DMS53 treated with DMSO at 0.1 percent for 48 hours (cell line): ENCODE results near the gene KLF16.

Source experiments
- DNase-seq: peaks from one replicate; lab custom pipeline; 2025; ENCODE audit not compliant: unreplicated experiment; lab: John Stamatoyannopoulos, UW

Gene KLF16

DNA sequence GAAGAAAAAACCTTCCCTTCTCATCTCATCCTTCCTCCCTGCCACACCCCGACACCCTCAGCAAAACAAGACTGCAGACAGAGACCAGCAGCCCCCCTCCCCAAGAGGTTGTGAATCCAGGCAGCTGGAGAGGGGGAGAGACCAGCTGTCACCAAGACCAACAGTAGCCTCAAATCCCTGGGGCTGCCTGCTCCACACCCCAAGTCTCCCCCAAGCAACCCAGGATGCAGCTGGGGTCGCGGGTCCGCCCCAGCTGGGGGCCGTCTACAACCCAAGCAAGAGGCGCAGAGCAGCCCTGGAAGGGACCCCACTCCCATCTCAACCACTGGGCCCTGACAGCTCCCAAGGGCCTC lies 7.1 kb downstream of the KLF16 start:
- DNase-seq: no peak

DNA sequence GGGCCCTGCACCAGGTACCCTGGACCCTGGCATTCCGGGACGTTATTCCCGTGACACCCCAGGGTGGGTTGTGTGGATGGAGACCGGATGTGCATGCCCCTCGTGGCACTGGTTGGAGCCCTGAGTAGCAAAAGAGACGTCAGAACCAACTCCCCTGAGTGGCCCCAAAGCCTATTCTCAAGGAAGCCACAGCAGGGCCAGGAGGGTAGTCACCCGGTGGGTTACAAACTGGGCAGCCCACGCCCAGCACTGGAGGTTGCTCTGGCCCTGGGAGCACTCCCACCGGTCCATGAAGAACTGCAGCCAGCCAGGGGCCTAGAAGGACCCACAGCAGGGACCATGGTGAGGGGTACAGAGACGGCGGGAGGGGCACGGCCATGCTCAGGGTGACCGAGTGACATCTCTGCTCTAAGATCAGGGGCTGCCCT lies 7.5 kb downstream of the KLF16 start:
- no peak for DNase-seq

DNA sequence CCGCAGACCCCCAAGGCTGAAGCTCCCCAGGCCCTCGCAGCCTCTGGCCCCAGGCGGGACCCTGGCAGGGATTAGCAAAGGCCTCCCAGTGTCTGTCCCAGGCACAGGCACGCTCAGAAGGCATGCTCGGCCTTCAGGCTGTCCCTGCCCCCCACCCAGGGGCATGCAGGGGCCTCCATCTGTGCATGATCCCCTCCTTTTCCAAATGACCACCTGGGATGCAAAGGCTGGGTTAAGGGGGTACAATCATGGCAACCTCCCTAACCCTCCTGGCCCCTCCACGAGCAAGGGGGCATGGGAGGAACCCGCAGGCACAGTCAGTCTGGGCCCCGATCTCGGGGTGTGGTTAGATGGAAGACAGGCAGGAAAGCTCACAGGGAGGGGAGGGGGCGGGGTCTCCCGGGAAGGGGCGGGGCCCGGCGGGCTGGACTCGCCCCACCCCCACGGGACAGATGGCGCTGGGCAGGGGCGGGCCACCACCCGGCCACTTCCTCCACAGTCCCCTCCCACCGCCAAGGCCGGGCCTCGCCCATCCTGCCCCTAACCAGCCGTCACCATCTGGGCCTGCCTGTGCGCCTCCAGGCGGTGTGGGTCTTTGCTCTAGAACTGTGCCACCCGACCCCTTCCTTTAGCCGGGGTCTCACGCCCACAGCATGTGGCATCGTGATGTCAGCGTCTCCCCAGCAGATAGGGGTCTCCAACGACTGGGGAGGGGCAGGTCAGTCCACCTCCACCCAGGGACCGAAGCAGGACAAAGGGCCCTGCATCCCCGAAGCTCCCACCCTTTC lies 8.1 kb downstream of the KLF16 start:
- DNase-seq: no peak

DNA sequence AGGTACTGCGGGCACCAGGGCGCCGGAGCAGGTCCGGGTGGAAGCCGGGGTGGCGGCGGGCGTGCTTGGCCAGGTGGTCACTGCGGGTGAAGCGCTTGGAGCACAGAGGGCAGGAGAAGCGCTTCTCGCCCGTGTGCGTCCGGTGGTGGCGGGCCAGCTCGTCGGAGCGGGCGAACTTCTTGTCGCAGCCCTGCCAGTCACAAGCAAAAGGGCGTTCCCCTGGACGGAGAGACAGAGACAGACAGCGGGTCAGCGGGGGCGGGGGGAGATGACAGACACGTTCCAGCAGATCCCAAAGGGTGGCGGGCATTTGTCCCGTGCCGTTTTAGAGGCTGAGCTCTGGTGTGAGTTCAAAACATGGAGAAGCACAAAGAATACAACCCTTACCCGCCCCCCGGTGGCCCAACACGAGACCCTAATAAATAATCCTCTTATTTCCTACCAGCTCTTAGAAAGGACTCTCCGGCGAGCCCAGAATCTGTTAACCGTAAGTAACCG lies 8.8 kb downstream of the KLF16 start:
- DNase-seq: no peak

DNA sequence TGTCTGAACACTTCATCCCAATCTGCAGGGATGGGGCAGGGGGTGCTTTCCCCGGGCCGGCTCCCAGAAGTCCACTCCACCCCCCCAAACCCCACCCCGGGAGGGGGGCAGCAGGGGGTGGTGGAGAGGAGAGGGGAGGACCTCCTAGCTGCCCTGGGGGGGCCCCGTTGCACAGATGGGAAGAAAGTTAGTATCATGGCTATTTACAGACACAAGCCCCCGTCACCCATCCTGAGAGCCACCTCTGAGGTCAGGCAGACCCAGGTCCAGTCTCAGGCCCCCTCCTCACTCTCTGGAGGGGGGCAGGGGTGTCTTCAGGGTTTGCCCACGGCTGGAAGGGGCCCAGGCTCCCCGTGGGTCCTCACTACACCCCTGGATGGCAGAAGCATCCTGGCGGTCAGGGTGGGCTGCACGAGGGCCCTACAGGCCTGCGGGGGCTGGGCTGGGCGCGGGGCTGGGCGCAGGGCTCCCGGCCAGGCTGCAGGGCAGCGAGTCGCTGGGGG lies 9.3 kb downstream of the KLF16 start:
- DNase-seq: no peak

DNA sequence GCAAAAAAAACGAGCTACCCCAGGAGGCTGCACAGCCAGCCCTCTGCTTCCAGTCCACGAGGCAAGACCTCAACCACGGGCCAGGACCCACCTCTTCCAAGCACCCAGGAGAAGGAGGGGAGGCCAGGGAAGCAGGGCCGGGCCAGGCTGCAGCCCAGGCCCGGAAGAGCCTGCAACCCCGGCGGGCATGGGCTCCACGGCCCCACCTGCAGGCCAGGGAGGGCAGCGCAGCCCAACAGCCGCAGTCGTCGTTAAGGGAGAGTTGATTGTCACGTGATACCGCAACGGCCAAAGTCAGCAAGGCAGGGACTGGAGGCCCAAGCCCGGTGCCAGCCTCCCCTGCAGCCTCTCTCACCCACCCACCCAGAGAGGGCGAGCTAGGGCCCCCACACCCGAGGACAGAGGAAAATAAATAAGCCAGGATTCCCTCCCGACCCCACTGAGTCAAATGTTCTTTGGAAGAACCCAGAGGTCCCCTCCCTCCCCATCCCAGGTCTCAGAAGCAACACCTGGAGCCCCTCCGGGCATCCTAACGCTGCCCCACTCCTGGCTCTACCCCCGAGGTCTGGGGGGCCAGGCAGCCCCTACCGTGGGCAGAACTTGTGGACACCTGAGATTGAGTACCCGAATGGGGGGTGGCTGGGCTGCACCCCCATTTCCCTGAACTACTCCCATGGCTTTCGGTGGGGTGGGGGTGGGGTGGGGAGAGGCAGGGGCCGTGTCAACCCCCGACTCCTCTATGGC lies 9.9 kb downstream of the KLF16 start:
- peak; percentile 57 for DNase-seq

DNA sequence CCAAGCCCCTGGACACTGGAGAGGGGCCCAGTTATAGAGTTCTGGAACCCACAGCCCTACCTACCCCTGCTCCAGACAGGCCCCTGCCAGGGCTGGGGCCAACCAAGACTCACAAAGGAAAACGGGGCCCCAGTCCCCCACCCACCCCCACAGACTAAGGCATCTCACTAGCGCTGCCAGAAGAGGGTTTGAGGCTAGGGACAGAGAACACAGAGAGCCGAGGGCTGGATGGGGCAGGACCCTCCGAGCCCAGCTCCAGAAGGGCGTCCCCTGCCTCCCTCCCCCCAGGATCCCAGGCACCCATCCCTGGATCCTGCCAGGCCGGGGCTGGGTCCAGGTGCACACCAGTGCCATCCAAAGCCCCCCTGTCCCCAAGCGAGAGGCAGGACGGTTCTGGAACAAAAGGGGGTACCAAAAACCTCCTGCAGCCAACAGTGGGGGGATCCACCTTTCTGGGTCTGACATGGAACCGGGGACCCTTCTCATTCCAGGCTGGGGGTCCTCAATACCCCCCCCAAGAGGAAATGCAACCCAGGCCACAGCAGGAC lies 10.7 kb downstream of the KLF16 start:
- DNase-seq: no peak

DNA sequence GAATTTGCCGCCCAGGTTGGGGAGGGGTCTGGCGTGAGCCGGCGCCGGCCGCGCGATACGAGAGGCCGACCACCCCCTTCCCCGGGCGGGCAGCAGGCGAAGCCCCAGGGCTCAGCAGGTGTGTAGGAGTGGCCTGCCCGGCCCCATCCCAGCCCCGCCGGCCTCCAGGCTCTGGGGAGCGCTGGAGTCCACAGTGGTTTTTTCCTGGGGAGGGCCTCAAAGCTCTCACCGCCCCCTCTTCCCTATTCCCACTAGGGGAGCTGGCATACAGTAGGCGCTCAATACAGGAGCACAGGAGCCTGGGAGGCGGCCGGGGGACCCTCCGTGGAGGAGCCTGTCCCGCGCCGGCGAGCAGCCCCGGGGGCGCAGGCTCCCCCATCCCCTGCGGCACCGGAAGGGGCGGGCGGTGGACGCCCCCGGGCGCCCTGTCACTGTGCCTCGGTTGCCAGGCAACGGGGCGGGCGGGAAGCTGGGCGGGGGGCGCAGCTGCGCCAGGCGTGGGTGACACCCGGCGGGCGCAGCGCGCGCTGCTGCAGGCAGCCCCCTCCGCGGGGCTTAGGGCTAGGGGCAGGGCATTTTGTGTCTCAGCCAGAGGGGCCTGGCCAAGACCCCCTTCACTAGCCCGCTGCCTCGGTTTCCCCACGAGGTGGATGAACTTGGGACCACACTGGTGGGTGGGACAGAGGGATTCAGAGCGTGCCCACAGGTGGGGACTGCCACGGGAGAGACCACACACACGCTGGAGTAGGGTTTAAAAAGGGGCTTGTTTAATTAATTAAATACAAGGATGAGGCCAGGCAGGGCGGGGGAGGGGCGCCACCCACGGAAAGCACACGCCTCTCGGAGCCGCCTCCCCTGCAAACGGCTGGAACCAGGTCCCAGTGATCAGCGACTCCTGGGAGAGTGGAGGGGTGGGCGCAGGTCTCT lies 11.5 kb downstream of the KLF16 start:
- DNase-seq: no peak

DNA sequence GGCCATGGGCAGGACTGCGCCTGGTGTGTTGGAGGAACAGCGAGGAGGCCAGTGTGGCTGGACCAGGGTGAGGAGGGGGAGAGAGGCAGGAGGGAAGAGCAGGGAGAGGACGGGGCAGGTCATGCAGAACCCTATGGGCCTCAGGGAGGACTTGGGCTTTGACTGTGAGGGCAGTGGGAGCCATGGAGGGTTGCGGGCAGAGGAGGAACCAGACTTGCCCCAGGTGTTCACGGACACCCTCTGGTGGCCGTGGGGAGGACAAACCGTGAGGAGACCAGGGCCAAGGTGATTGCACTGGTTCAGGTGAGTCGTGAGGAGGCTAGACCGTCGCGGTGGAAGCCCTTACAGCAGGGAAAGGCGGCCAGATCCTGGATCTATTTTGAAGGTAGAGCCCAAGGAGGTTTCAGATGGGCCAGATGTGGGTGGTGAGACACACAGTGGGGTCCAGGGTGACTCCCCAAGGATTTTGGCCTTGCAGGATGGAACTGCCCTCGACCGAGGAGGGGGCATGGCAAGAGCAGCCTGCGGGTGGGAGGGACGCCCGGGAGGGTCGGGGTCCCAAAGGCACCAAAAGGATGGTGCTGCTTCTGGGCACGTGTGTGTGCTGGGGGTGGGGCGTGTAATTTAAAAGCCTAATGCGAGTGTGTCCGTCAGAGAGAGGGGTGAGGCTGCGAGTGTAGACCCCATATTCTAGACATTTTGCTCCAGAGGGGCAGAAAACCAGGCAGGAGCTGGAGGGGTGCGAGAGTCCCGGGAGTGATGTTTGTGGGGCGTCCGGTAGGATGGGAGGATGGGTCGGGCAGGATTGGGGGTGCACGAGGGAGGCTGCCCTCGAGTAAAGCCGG lies 12.3 kb downstream of the KLF16 start:
- DNase-seq: no peak

DNA sequence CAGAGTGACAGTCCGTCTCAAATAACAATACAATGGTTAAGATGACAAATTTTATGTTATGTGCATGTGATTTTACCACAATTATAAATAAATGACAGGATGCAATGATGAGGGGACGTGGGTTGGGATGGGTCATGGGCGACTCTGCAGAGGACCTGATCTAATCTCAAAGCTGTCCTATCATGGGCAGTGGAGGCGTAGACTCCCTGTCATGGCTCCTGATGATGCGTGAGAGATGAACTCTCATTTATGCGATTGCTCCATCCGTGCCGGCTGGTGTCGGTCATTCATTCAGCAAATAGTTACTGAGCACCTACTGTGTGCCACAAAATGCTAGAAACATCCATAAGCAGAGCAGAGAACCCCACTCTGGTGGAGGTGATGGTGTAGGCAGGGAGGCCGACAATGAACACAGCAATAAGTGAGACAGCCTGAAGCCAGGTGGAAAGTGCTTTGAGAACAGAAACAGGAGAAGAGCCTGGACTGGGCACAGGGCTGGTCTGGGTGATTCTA lies 13.4 kb downstream of the KLF16 start:
- no peak for DNase-seq

DNA sequence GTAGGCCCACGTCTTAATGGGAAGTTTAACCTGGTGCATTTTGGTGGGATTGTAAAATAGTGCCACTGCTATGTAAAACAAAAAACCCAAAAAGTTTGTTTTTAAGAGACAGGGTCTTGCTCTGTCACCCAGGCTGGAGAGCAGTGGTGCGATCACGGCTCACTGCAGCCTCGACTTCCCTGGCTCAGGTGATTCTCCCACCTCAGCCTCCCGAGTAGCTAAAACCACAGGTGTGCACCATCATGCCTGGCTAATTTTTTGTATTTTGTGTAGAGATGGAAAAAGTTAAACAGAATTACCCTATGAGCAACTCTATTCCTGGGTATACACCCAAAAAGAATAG lies 14.3 kb downstream of the KLF16 start:
- no peak for DNase-seq

DNA sequence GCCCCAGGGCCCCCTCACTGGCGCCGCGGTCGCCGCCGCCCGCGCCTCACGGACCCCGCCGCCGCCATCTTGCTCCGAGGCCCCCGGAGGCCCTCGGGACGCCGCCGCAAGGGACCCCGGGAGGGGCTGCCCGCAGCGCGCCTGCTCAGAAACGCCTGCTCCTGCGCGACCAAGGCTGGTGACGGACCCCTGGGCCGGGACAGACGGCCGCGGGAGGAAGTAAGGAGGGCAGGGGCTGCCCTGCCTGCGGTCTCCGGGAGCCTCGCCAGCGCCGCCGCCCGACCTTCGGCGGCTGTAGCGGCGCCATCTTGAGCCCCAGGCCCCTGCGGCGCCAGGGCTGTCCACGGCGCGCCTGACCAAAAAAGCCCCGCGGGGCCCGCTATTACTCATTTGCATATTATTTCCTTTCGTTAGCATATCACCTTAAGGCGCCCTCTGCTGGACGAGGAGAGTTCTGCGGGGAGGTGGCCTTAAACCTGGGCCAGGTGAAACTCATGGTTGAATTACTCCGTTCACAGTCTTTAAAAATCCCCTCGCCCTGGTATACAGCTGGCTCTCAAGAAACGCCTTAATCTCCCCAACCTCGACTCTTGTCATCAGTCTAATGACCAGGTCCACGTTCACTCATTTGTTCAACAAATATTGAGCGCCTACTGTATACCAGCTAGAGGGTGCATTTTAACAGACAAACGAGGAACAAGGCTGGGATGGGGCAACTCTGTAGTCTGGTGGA lies 14.8 kb downstream of the KLF16 start, which contains the start of gene REXO1:
TSS of gene REXO1 (minus strand) at position 85 of the 733 bp plus-strand sequence. CDS start 125 bp downstream, outside the sequence.
- DNase-seq: peak; percentile 84

DNA sequence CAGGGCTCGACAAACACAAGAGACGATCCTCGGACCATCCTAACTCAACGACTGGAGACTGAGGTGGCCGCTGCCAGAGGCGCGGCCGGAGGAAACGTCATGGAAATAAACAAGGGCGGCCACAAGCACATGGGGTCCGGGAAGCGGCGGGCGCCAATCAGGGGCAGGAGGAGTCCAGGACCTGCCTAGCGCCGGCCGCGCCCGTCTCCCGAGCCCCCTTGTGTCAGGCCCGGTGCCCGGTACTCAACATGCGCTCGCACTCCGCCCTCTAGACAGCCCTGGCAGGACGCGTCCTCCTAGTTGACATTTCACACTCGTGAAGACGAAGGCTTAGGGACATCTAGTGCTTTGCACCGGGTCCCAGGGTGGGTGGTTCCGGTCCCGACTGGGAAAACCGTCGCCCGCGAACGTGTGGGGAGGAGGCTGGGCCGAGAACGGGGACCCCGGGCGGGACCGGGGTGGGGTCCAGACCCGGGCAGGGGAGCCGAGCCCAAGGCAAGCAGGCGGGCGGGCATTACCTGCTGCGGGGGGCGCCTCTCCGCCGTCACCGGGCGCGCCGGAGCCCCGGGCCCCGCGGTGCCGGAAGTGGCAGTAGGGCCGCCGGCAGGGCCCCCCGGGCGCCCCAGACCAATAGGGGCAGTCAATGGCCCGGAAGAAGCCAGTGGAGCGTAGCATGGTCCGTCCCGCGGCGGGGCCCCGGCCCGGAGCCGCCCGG lies 15.5 kb downstream of the KLF16 start:
- DNase-seq: no peak

DNA sequence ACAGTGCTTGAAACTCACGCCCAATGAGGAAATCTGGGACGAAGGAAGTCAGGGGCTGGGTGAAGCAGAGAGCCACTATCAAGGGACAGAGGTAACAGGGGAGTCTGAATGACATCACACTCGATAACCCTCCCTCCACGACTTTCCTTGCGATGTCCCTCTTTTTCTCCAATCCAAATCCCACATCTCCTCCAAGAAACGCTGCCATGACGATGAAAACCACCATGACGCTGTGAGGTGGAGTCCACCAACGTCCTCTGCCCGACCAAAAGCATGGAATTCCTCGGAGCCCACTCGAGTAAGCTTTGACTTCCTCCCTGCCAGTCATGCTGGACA lies 16.1 kb downstream of the KLF16 start:
- no peak for DNase-seq

DNA sequence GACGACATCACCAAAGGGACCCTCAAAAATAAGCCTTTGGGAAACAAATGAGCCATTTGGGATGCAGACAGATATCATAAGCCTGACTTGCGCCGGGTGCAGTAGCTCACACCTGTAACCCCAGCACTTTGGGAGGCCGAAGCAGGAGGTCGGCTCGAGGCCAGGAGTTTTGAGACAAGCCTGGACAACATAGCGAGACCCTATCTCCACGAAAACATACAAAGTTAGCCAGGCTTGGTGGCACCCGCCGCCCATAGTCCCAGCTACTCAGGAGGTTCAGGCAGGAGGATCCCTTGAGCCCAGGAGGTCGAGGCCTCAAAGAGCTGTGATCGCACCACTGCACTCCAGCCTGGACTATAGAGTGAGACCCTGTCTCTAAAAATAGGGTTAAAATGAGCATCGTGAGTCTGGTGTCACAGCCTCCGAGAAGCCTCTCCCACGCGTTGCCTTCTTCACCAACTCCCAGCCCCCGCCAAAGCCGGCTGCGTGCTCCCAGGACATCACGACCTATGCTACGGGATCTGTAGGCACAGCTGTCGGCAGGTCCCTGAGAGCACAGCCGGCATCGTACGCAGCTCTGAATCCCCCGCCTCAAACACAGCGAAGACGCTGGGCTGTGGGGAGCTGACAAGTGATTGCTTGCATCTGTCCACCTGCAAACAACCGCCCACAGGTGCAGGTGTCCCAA lies 16.7 kb downstream of the KLF16 start:
- DNase-seq: no peak

DNA sequence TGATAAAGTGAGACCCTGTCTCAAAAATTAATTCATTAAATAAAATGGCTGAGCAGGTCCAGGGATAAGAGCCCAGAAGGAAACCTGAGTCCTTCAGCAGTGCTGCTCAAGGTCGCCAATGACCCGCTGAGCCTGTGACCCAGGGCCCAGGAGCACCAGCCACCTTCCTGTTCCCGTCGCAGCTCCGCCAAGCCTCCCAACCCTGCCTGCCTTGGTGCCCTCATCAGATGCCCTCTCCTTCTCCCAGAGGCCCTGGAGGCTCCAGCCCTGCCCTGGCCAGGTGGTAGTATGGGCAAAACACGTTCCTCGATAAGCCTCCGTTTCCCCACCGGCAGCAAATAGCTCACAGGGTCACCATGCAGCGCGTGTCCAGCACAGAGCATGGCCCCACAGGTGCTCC lies 17.7 kb downstream of the KLF16 start:
- DNase-seq: no peak

DNA sequence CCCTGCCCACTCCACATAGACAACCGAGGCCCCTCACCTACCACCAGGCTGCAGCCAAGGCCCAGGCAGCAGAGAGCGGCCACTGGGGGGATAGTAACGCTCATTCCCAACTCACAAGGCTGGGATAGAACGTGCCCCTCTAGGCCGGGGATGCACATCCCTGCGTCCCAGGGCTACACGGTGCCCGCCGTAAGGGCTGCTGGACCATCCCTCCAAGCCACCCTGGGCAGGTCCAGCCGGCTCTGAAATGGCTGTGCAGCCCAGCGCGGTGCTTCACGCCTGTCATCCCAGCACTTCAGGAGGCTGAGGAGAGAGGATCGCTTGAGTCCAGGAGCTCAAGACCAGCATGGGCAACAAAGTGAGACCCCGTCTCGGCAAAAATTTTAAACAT lies 18.3 kb downstream of the KLF16 start:
- DNase-seq: no peak

DNA sequence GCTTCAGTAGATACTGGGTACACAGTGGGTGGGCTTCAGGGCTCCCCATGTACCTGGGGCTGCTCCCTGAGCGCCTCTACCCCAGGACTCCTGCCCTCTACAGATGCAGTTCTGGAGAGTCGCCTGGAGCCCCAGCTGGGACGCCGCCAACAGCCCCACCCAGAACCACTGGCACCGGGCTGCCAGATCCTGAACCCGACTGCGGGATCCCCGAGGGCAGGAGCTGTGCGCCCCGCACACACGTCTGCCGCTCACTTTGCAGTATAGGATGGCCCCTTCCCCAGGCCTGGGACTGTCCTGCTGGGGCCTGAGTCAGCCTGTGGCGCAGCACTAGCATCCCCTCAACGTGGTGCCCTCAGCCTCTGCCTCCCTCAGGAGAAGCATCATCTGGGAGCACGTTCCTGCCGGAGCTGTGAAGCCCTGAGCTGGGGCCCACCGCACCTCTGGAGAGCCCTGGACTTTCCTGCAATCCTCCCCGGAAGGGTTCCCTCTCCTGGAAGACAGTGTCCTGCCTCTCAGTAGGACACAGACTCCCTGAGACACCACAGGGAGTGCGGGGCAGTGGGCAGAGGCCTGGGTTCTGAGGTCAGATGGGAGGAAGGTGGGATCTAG lies 18.8 kb downstream of the KLF16 start:
- DNase-seq: no peak
